Nephron progenitor cell (in vitro differentiated cells): ENCODE results near the gene FLRT3.

Experiments used
- DNase-seq: peaks from one replicate; pipeline ENCODE4 v3.0.0; 2021
- H3K27ac Mint-ChIP-seq: 2 replicates; pipeline ENCODE4 v1.8.0; 2021; ENCODE audit warnings: mild to moderate bottlenecking, moderate library complexity, mixed read lengths
- H3K27me3 Mint-ChIP-seq: 2 replicates; pipeline ENCODE4 v1.8.0; 2021; ENCODE audit warnings: mild to moderate bottlenecking, low read depth, mixed read lengths; ENCODE audit not compliant: poor library complexity
- H3K36me3 Mint-ChIP-seq: 2 replicates; pipeline ENCODE4 v1.8.0; 2021; ENCODE audit warnings: low read depth, mixed read lengths
- H3K4me1 Mint-ChIP-seq: 2 replicates; pipeline ENCODE4 v1.8.0; 2021; ENCODE audit warnings: mixed read lengths
- H3K4me3 Mint-ChIP-seq: 2 replicates; pipeline ENCODE4 v1.8.0; 2021; ENCODE audit warnings: mild to moderate bottlenecking, moderate library complexity, mixed read lengths
- H3K9me3 Mint-ChIP-seq: 2 replicates; pipeline ENCODE4 v1.8.0; 2021; ENCODE audit warnings: mild to moderate bottlenecking, moderate library complexity, mixed read lengths
- CTCF ChIP-seq: fragments of 200-600 bp; sonication (generic); IDR thresholded peaks from 2 replicates; pipeline ENCODE4 v1.5.0; 2021; ENCODE audit warnings: antibody characterized with exemption

Gene FLRT3

GRCh38 chr20:14334306-14334930, 3.0 kb downstream of the FLRT3 start:
- peaks cover 7% of the 10 kb centered on the region for H3K36me3 Mint-ChIP-seq
- peak overlapping the region; percentile 91 for H3K4me3 Mint-ChIP-seq
- H3K27ac Mint-ChIP-seq: peak overlapping the region; percentile 76
- peak; percentile 45 for DNase-seq
- H3K4me1 Mint-ChIP-seq: peaks cover 60% of the 10 kb centered on the region
- TF ChIP-seq CTCF: peak; percentile 33
- H3K9me3 Mint-ChIP-seq: no peaks in the 10 kb centered on the region
- H3K27me3 Mint-ChIP-seq: no peaks in the 10 kb centered on the region

GRCh38 chr20:14333721-14334120, 3.7 kb downstream of the FLRT3 start:
- Mint-ChIP-seq H3K4me3 (peak overlapping the region; percentile 91), H3K36me3 (peaks cover 14% of the 10 kb centered on the region), H3K4me1 (peaks cover 67% of the 10 kb centered on the region), H3K27ac (peak overlapping the region; percentile 76), H3K9me3 (no peaks in the 10 kb centered on the region), H3K27me3 (no peaks in the 10 kb centered on the region)
- DNase-seq: no peak
- TF ChIP-seq CTCF: no peak

- Mint-ChIP-seq H3K36me3 (peaks cover 21% of the 10 kb centered on the region), H3K27me3 (no peaks in the 10 kb centered on the region), H3K27ac (peak overlapping the region; percentile 87), H3K4me3 (peak overlapping the region; percentile 91), H3K9me3 (no peaks in the 10 kb centered on the region), H3K4me1 (peaks cover 68% of the 10 kb centered on the region)
- TF ChIP-seq CTCF: no peak
- DNase-seq: no peak
Observed at GRCh38 chr20:14332866-14333265, 4.5 kb downstream of the FLRT3 start.

GRCh38 chr20:14331646-14332045, 5.8 kb downstream of the FLRT3 start:
- H3K9me3 Mint-ChIP-seq: peaks cover 8% of the 10 kb centered on the region
- no peaks in the 10 kb centered on the region for H3K27me3 Mint-ChIP-seq
- peak overlapping the region; percentile 91 for H3K4me3 Mint-ChIP-seq
- no peak for TF ChIP-seq CTCF
- H3K4me1 Mint-ChIP-seq: peaks cover 68% of the 10 kb centered on the region
- DNase-seq: no peak
- H3K36me3 Mint-ChIP-seq: peaks cover 31% of the 10 kb centered on the region
- no peak overlapping the region for H3K27ac Mint-ChIP-seq

GRCh38 chr20:14319704-14320103, 17.7 kb downstream of the FLRT3 start:
- Mint-ChIP-seq H3K27me3 (peaks cover 2% of the 10 kb centered on the region), H3K9me3 (no peaks in the 10 kb centered on the region), H3K27ac (no peak overlapping the region), H3K36me3 (peaks cover 2% of the 10 kb centered on the region), H3K4me3 (no peak overlapping the region), H3K4me1 (no peaks in the 10 kb centered on the region)
- DNase-seq: no peak
- TF ChIP-seq CTCF: no peak

GRCh38 chr20:14313341-14314020, 23.9 kb downstream of the FLRT3 start:
- Mint-ChIP-seq H3K27ac (peak overlapping the region; percentile 41), H3K9me3 (no peaks in the 10 kb centered on the region), H3K4me1 (peaks cover 11% of the 10 kb centered on the region), H3K36me3 (no peaks in the 10 kb centered on the region), H3K4me3 (no peak overlapping the region), H3K27me3 (no peaks in the 10 kb centered on the region)
- TF ChIP-seq CTCF: no peak
- DNase-seq: no peak
